Mucosa of descending colon (tissue), 3 donors: ENCODE measurements around the gene CAPN13. TPM values are rescaled to one million over a fixed set of nuclear protein-coding genes. Genes with fewer than 3 reads are reported as not detected.

ENCODE experiments used
- ATAC-seq: fragments of 200-7000 bp; cut with Tn5 transposase; one replicate; pipeline ENCODE4 v1.9.1; 2020; ENCODE audit warnings: mild to moderate bottlenecking, moderate library complexity
- DNase-seq, 3 donors: peaks; one replicate each; pipeline ENCODE4 v3.0.0-alpha.2; 2020
- H3K36me3 ChIP-seq: fragments of 200-600 bp; one replicate; pipeline ENCODE4 v1.8.0; 2021; ENCODE audit warnings: low read depth, mild to moderate bottlenecking
- H3K4me1 ChIP-seq: fragments of 200-600 bp; one replicate; pipeline ENCODE4 v1.8.0; 2021; ENCODE audit warnings: low read depth, mild to moderate bottlenecking
- H3K4me3 ChIP-seq: fragments of 200-600 bp; one replicate; pipeline ENCODE4 v1.8.0; 2021; ENCODE audit warnings: mild to moderate bottlenecking
- H3K9me3 ChIP-seq: fragments of 200-600 bp; one replicate; pipeline ENCODE4 v1.8.0; 2021; ENCODE audit warnings: mild to moderate bottlenecking
- CTCF ChIP-seq: fragments of 200-600 bp; IDR thresholded peaks from one replicate; pipeline ENCODE4 v1.8.0; 2022; ENCODE audit warnings: antibody characterized with exemption, mild to moderate bottlenecking
- intact Hi-C, 2 donors: fragments of 100-400 bp; cut with DNase I in 1 of 2; cut with micrococcal nuclease in 1 of 2; formaldehyde crosslinking; loops; one replicate each; pipeline versions ENCODE4 v1.11.0 to v1.11.1; 2022; cut with DNase I, micrococcal nuclease
- total RNA-seq, 3 donors: library from RNA; stranded (reverse); fragmentation: NEBNext Ultra II Directional in 2 of 3; extraction: Animal tissue kit (Norgen Biotek cat#: 25700) in 2 of 3; gene quantifications; one replicate each; pipeline versions ENCODE4 v1.2.1 to v1.2.4, GENCODE V29; 2021 to 2023
- donor health status: DM: no; HTN: no; CAD: no; lungs with moderate emphysema.
- donor health status: DM: no; HTN: no; CAD: no.
- donor health status: DM: no; HTN: yes; CAD: no.

Gene CAPN13
- total RNA-seq, 3 donors from 2014 or later: 36.7 to 88.6 (median 61.9) TPM

GRCh38 chr2:30691091-30691947 lies 115.9 kb downstream of the CAPN13 start:
- H3K4me1 ChIP-seq: no peaks in the 10 kb centered on the region
- ATAC-seq: no peak
- no peak for DNase-seq

GRCh38 chr2:30690126-30690561 lies 117.1 kb downstream of the CAPN13 start:
- no peak overlapping the region for H3K4me3 ChIP-seq
- ATAC-seq (no peak), DNase-seq (no peak)
- no peak for TF ChIP-seq CTCF
- H3K4me1 ChIP-seq: no peaks in the 10 kb centered on the region
- intact Hi-C loops: no loop called here
- no peaks in the 10 kb centered on the region for H3K9me3 ChIP-seq
- H3K36me3 ChIP-seq: no peaks in the 10 kb centered on the region

More at GRCh38 chr2:30691091-30691947, 115.9 kb downstream of the CAPN13 start:
- no peaks in the 10 kb centered on the region for H3K36me3 ChIP-seq
- H3K9me3 ChIP-seq: no peaks in the 10 kb centered on the region
- intact Hi-C loops: no loop called here
- TF ChIP-seq CTCF: no peak
- no peak overlapping the region for H3K4me3 ChIP-seq

GRCh38 chr2:30689496-30690125 lies 117.6 kb downstream of the CAPN13 start:
- intact Hi-C loops: no loop called here
- Histone ChIP-seq H3K4me1 (no peaks in the 10 kb centered on the region), H3K4me3 (no peak overlapping the region), H3K36me3 (no peaks in the 10 kb centered on the region), H3K9me3 (no peaks in the 10 kb centered on the region)
- TF ChIP-seq CTCF: no peak
- DNase-seq (no peak), ATAC-seq (no peak)

- no peak overlapping the region for H3K4me3 ChIP-seq
- ATAC-seq (no peak), DNase-seq (no peak)
- no peak for TF ChIP-seq CTCF
- H3K36me3 ChIP-seq: no peaks in the 10 kb centered on the region
- H3K4me1 ChIP-seq: no peaks in the 10 kb centered on the region
- no peaks in the 10 kb centered on the region for H3K9me3 ChIP-seq
- intact Hi-C loops: no loop called here
These were observed 118.3 kb downstream of the CAPN13 start for GRCh38 chr2:30688956-30689401.

- Histone ChIP-seq H3K4me1 (no peaks in the 10 kb centered on the region), H3K36me3 (no peaks in the 10 kb centered on the region), H3K4me3 (no peak overlapping the region), H3K9me3 (no peaks in the 10 kb centered on the region)
- ATAC-seq: no peak
- no peak for TF ChIP-seq CTCF
- DNase-seq: no peak
- intact Hi-C loops: no loop called here
These were observed 120.6 kb downstream of the CAPN13 start for GRCh38 chr2:30686669-30687068.
